DND-41 (cell line): ENCODE results near the gene PHRF1.

Experiments used
- ATAC-seq: fragments of 200-7000 bp; cut with Tn5 transposase; 3 replicates; pipeline ENCODE4 v1.9.1; 2021; ENCODE audit warnings: low read depth; ENCODE audit not compliant: insufficient read depth
- DNase-seq: peaks from one replicate; pipeline ENCODE4 v3.0.0-alpha.2; 2020
- H2AFZ ChIP-seq: 2 replicates; pipeline ENCODE4 v1.6.0; 2012; ENCODE audit warnings: low read depth, low read length
- H3K27ac ChIP-seq: 2 replicates; pipeline ENCODE4 v1.5.1; 2012; ENCODE audit warnings: low read length, inconsistent platforms
- H3K27me3 ChIP-seq: fragments of 200-600 bp; sonication (generic); 2 replicates; pipeline ENCODE4 v1.6.0; 2012; ENCODE audit warnings: low read length, mild to moderate bottlenecking, inconsistent platforms; ENCODE audit not compliant: insufficient read depth, poor library complexity
- H3K36me3 ChIP-seq: 2 replicates; pipeline ENCODE4 v1.5.1; 2012; ENCODE audit warnings: low read length, inconsistent platforms; ENCODE audit not compliant: insufficient read depth
- H3K4me1 ChIP-seq: 2 replicates; pipeline ENCODE4 v1.5.1; 2012; ENCODE audit warnings: mild to moderate bottlenecking, low read length; ENCODE audit not compliant: insufficient read depth
- H3K4me2 ChIP-seq: 2 replicates; pipeline ENCODE4 v1.6.0; 2012; ENCODE audit warnings: mild to moderate bottlenecking, moderate library complexity, low read length, inconsistent platforms; ENCODE audit not compliant: insufficient read depth
- H3K4me3 ChIP-seq, 2 experiments: fragments of 200-600 bp in 1 of 2; shearing (Covaris generic) in 1 of 2; 2 replicates each; pipeline ENCODE4 v1.5.1; 2012 to 2016; ENCODE audit warnings: inconsistent platforms in 2 of 2, low read length in 2 of 2, mild to moderate bottlenecking in 2 of 2, low read depth in 1 of 2, moderate library complexity in 1 of 2
- H3K79me2 ChIP-seq: 2 replicates; pipeline ENCODE4 v1.6.0; 2012; ENCODE audit warnings: low read length, inconsistent platforms; ENCODE audit not compliant: insufficient read depth
- H3K9ac ChIP-seq: 2 replicates; pipeline ENCODE4 v1.6.0; 2012; ENCODE audit warnings: low read depth, mild to moderate bottlenecking, inconsistent platforms, low read length, moderate library complexity
- H3K9me3 ChIP-seq: 2 replicates; pipeline ENCODE4 v1.5.1; 2012; ENCODE audit warnings: low read length, moderate library complexity, mild to moderate bottlenecking, inconsistent platforms; ENCODE audit not compliant: insufficient read depth, severe bottlenecking
- H4K20me1 ChIP-seq: 2 replicates; pipeline ENCODE4 v1.6.0; 2012; ENCODE audit warnings: low read length; ENCODE audit not compliant: insufficient read depth
- EZH2 ChIP-seq: IDR thresholded peaks from 3 replicates; pipeline ENCODE4 v1.6.1; 2012; ENCODE audit warnings: borderline replicate concordance, low read depth, mild to moderate bottlenecking, moderate library complexity, low read length, inconsistent platforms; ENCODE audit not compliant: severe bottlenecking
- TF ChIP-seq, protein P1 (sequence below): IDR thresholded peaks from 2 replicates; pipeline ENCODE4 v1.5.1; 2012; ENCODE audit warnings: borderline replicate concordance, low read length, moderate library complexity, mild to moderate bottlenecking; ENCODE audit not compliant: poor library complexity, severe bottlenecking; ENCODE audit errors: extremely low read depth

The PHRF1 gene

DNA sequence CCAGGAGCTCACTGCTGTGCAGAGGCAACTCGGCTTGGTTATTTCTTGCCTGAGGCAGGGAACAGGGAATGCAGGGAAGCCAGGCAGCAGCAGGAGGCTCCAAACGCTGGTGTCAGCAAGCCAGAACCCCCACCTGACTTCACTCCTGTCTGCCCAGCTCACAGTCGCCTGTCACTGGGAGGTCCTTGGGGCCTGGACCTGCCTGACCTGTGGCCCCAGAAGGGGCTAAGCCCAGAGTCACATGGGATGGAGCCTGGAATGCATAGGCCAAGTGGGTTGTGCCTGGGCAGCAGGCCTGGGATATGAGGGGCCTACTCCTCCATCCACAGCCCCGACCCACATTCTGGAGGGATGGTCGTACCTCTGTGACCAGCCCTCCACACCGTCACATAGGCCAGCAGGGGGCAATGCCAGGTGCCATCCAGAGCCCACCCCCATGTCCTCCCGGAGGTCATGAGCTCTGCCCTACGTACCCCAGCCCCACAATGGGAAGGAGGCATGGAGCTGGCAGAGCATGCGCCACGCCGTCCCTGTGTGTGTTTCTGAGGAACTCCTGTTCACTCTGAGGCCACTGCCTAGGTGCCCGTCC, 10.3 kb upstream of the PHRF1 start:
- TF ChIP-seq, protein P1, sequence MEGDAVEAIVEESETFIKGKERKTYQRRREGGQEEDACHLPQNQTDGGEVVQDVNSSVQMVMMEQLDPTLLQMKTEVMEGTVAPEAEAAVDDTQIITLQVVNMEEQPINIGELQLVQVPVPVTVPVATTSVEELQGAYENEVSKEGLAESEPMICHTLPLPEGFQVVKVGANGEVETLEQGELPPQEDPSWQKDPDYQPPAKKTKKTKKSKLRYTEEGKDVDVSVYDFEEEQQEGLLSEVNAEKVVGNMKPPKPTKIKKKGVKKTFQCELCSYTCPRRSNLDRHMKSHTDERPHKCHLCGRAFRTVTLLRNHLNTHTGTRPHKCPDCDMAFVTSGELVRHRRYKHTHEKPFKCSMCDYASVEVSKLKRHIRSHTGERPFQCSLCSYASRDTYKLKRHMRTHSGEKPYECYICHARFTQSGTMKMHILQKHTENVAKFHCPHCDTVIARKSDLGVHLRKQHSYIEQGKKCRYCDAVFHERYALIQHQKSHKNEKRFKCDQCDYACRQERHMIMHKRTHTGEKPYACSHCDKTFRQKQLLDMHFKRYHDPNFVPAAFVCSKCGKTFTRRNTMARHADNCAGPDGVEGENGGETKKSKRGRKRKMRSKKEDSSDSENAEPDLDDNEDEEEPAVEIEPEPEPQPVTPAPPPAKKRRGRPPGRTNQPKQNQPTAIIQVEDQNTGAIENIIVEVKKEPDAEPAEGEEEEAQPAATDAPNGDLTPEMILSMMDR, result no peak
- TF ChIP-seq EZH2, result no peak
- Histone ChIP-seq H3K4me2 (0 out of 2 replicates have a peak overlapping the region, but pooled peaks have one; percentile 15), H3K27ac (no peak overlapping the region), H3K36me3 (peaks cover 45% of the 10 kb centered on the region), H3K79me2 (peaks cover 20% of the 10 kb centered on the region), H2AFZ (no peak overlapping the region), H3K4me3 (no peak overlapping the region), H4K20me1 (peaks cover 43% of the 10 kb centered on the region), H3K27me3 (no peaks in the 10 kb centered on the region), H3K9me3 (no peaks in the 10 kb centered on the region), H3K4me1 (peaks cover 51% of the 10 kb centered on the region), H3K9ac (peak overlapping the region; percentile 96; the same call in 1 of the 2 replicates)
- ATAC-seq (no peak), DNase-seq (no peak)

DNA sequence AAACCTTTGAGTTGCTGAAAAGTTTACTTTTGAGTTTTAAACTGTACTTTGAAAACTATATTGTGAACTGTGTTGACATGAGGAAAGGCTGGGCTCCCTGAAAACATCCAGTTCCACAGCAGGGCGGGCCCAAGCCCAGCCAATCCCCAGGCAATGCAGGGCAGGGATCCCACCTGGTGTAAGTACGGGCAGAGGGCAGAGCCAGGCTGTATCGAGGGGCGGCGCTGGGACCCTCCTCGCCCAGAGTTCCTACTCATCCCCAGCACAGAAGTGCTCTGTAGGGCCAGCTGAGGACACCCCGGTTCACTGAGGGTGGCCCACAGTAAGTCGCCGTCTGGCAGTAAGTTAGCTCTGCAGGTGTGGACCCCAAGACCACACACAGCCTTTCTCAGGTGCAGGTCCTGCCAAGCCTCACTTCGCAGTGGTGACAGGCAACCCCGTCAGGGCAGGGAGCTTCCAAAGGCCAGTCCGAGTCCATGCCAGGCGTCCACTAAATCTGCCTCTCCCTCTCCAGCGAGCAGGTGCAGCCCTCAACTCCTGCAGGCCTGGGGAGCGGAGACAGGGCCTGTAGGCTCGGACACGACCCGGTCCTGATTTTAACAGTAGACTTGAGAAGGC, 9.2 kb upstream of the PHRF1 start:
- Histone ChIP-seq H4K20me1 (peaks cover 35% of the 10 kb centered on the region), H2AFZ (no peak overlapping the region), H3K27ac (peak overlapping the region; percentile 40; the same call in 1 of the 2 replicates), H3K27me3 (no peaks in the 10 kb centered on the region), H3K4me3 (peak overlapping the region; percentile 33 to 76; a peak in 3 of 4 replicates), H3K4me2 (peak overlapping the region; percentile 88), H3K79me2 (peaks cover 13% of the 10 kb centered on the region; the same call in 1 of the 2 replicates), H3K9me3 (no peaks in the 10 kb centered on the region), H3K36me3 (peaks cover 44% of the 10 kb centered on the region), H3K4me1 (peaks cover 41% of the 10 kb centered on the region), H3K9ac (peak overlapping the region; percentile 96)
- ATAC-seq, result no peak
- no peak for TF ChIP-seq EZH2
- TF ChIP-seq, protein P1, result no peak
- DNase-seq, result no peak

GRCh38 chr11:567629-568292, 8.5 kb upstream of the PHRF1 start:
- TF ChIP-seq EZH2, result no peak
- no peak; the same call in 2 of the 3 replicates for ATAC-seq
- H3K27ac ChIP-seq, result peak overlapping the region; percentile 40; the same call in 1 of the 2 replicates
- no peaks in the 10 kb centered on the region for H3K9me3 ChIP-seq
- DNase-seq, result no peak
- peak overlapping the region; percentile 88 for H3K4me2 ChIP-seq
- peak overlapping the region; percentile 96 for H3K9ac ChIP-seq
- H3K79me2 ChIP-seq, result peaks cover 13% of the 10 kb centered on the region; the same call in 1 of the 2 replicates
- H3K4me1 ChIP-seq, result peaks cover 35% of the 10 kb centered on the region
- H4K20me1 ChIP-seq, result peaks cover 28% of the 10 kb centered on the region
- no peaks in the 10 kb centered on the region for H3K27me3 ChIP-seq
- peak overlapping the region; percentile 33 to 76 for H3K4me3 ChIP-seq
- peak overlapping the region; percentile 43; the same call in 1 of the 2 replicates for H2AFZ ChIP-seq
- peaks cover 38% of the 10 kb centered on the region for H3K36me3 ChIP-seq
